T-helper 2 cell treated with Interferon-gamma antibody and Interleukin-4, amounts not matched to agents 100 ng/mL and 5 ng/mL, for 36 hours (primary cell): ENCODE data around the gene OTOGL. TPM values are rescaled to one million over a fixed set of nuclear protein-coding genes. Genes with fewer than 3 reads are reported as not detected.

Experiments used
- intact Hi-C: fragments of 100-400 bp; cut with micrococcal nuclease; formaldehyde crosslinking; loops from one replicate; pipeline ENCODE4 v1.15.1; 2023
- total RNA-seq: library from RNA; stranded (reverse); gene quantifications from 2 replicates; pipeline ENCODE4 v1.2.3, GENCODE V29; 2022

OTOGL gene
- total RNA-seq, result not detected in 2 replicates

GRCh38 chr12:80099259-80099658, at the start of gene OTOGL:
Gene OTOGL, plus strand, starts transcription at chr12:80099537. Its CDS starts 109,895 bp downstream, at chr12:80209432.
- intact Hi-C loops, result no loop called here

GRCh38 chr12:80050236-80050635, 49.1 kb upstream of the OTOGL start:
- intact Hi-C loops, result loop anchor here (5.0 kb wide), 1 partner anchor 222 kb away; no protein-coding TSS in a partner anchor

GRCh38 chr12:80053051-80053790, 46.1 kb upstream of the OTOGL start:
- intact Hi-C loops, result loop anchor here (5.0 kb wide), 1 partner anchor 219 kb away; no protein-coding TSS in a partner anchor

- intact Hi-C loops, result no loop called here
These were observed 43.1 kb upstream of the OTOGL start for GRCh38 chr12:80056232-80056631.

GRCh38 chr12:80056845-80057244, 42.5 kb upstream of the OTOGL start:
- intact Hi-C loops, result no loop called here

GRCh38 chr12:80058586-80058985, 40.8 kb upstream of the OTOGL start:
- intact Hi-C loops, result no loop called here

- intact Hi-C loops, result no loop called here
These were observed 40.2 kb upstream of the OTOGL start for GRCh38 chr12:80059102-80059501.

- intact Hi-C loops, result no loop called here
These were observed 39.5 kb upstream of the OTOGL start for GRCh38 chr12:80059875-80060274.

GRCh38 chr12:80064269-80064668, 35.1 kb upstream of the OTOGL start:
- intact Hi-C loops, result no loop called here

- intact Hi-C loops, result no loop called here
These were observed 34.4 kb upstream of the OTOGL start for GRCh38 chr12:80064951-80065350.

- intact Hi-C loops, result no loop called here
These were observed 31.2 kb upstream of the OTOGL start for GRCh38 chr12:80068173-80068572.

GRCh38 chr12:80083892-80084614, 15.3 kb upstream of the OTOGL start:
- intact Hi-C loops, result loop anchor here (10.0 kb wide), 1 partner anchor 149 kb away; the partner anchor contains the start of gene PPP1R12A

GRCh38 chr12:80086025-80086424, 13.3 kb upstream of the OTOGL start:
- intact Hi-C loops, result loop anchor here (10.0 kb wide), 1 partner anchor 151 kb away; the partner anchor contains the start of gene PPP1R12A

- intact Hi-C loops, result loop anchor here (10.0 kb wide), 1 partner anchor 153 kb away; the partner anchor contains the start of gene PPP1R12A
These were observed 11.7 kb upstream of the OTOGL start for GRCh38 chr12:80087486-80088213.

- intact Hi-C loops, result no loop called here
These were observed 1.3 kb downstream of the OTOGL start for GRCh38 chr12:80100591-80100990.

GRCh38 chr12:80101126-80101525, 1.8 kb downstream of the OTOGL start:
- intact Hi-C loops, result no loop called here

- intact Hi-C loops, result no loop called here
These were observed 7.9 kb downstream of the OTOGL start for GRCh38 chr12:80107221-80107620.

- intact Hi-C loops, result no loop called here
These were observed 17.4 kb downstream of the OTOGL start for GRCh38 chr12:80116735-80117134.

- intact Hi-C loops, result no loop called here
These were observed 19.4 kb downstream of the OTOGL start for GRCh38 chr12:80118565-80119324.

- intact Hi-C loops, result no loop called here
These were observed 21.7 kb downstream of the OTOGL start for GRCh38 chr12:80120994-80121393.

- intact Hi-C loops, result no loop called here
These were observed 22.3 kb downstream of the OTOGL start for GRCh38 chr12:80121661-80122060.
